AG08396 (cell line): Measurements from ENCODE around the gene CRTC3.
A peak's percentile ranks its signal among the peaks of the same experiment; 100 is the strongest.
"Not testable (repeated sequence)": the region's sequence is repeated elsewhere in the genome, so short reads cannot be mapped to it uniquely, and the experiment has no call there.

Source experiments
- DNase-seq: peaks from one replicate; pipeline ENCODE4 v3.0.0; 2012; ENCODE audit warnings: low spot score, mixed read lengths

Gene CRTC3

DNA sequence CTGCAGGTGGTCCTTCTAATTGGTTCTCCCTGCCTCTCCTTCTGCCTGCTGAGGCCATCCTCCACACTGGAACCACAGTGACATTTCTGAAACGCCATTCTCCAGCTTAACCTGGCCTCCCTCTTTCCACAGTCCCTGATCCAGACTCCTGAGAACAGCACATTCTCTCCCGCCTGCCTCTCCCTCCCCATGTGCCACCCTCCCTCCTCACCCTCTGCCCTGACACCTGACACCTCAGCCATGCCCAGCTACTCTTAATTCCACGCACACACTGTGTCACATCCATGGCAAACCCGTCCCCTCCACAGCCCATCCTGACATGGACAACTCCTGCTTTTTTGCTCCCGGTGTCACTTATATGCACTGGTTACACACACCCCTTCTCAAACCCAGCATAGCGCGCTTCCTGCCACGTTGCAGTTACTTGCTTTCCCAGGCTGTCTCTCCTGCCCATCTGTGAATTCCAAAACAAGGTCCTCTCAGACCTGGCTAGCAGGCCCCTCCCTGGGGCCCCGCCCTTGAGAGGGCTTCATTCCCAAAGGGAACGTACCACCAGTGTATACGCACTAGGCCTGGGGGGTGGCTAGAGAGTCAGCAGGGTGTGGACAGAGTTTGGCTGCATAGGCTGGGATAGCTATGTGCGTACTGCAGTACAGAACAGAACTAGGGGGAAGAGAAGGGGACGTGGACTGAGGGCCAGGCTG lies 94.7 kb downstream of the CRTC3 start:
- DNase-seq = no peak

- no peak for DNase-seq
These were observed 95.3 kb downstream of the CRTC3 start for GRCh38 chr15:90625037-90625436.

GRCh38 chr15:90629217-90629616 lies 99.5 kb downstream of the CRTC3 start:
- DNase-seq = no peak

DNA sequence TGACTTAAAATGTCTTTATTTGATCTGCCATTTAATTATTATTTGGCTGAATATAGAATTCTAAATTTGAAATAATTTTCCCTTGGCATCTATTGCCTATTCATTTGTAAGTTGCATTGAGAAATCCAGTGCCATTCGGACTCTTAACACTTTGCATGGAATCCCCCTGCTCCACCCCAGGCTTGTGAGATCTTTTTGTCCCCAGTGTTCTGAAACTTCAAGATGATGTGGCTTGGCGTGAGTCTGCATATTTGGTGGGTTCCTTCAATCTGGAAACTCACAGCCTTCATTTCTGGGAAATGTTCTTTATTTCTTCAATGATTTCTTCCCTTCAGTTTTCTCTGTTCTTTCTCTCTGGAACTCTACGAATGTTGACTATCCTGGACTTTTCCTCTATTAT lies 103.6 kb downstream of the CRTC3 start:
- DNase-seq = no peak

GRCh38 chr15:90636993-90637392 lies 107.3 kb downstream of the CRTC3 start:
- not testable (repeated sequence) for DNase-seq

- no peak for DNase-seq
These were observed 108.0 kb downstream of the CRTC3 start for GRCh38 chr15:90637693-90638092.

DNA sequence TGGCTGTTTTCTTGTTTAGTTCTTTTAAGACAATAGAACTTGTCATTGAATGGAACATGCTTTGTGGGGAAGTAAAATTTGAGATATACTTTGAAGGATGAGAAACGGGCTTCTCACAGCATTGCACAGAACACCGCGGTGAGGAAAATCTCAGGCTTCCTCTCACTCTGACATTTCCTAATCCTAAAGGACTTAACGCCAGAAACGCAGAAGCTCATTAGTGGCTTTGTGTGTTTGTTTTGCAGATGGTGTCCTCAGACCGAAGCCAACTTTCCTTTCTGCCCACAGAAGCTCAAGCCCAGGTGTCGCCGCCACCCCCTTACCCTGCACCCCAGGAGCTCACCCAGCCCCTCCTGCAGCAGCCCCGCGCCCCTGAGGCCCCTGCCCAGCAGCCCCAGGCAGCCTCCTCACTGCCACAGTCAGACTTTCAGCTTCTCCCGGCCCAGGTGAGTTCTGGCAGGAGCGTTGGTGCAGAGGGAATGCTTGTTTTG lies 108.5 kb downstream of the CRTC3 start:
- no peak for DNase-seq

GRCh38 chr15:90638963-90639362 lies 109.2 kb downstream of the CRTC3 start:
- no peak for DNase-seq

GRCh38 chr15:90640862-90641261 lies 111.1 kb downstream of the CRTC3 start:
- DNase-seq = no peak

GRCh38 chr15:90641581-90642463 lies 112.1 kb downstream of the CRTC3 start:
- DNase-seq = no peak

GRCh38 chr15:90642464-90643300 lies 113.0 kb downstream of the CRTC3 start:
- DNase-seq = no peak

DNA sequence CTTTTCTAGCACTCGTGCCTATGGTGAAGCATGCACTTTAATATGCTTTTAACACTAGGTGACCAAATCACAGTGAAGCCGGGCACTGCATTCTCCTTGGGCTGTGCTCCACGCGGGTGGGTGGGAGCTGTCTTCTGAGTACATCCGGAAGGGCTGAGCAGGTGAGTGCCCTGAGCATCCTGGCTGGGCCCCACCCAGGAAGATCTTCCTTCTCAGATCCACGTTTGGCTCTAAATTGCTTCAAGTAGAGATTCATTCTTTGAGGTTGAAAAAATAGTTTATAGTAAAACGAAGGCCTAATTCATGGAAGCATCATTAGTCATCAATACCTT lies 113.5 kb downstream of the CRTC3 start:
- DNase-seq = no peak

GRCh38 chr15:90644526-90644925 lies 114.8 kb downstream of the CRTC3 start:
- no peak for DNase-seq

- no peak for DNase-seq
These were observed 115.4 kb downstream of the CRTC3 start for GRCh38 chr15:90644952-90645725.

- DNase-seq = no peak
These were observed 116.3 kb downstream of the CRTC3 start for GRCh38 chr15:90645873-90646575.

DNA sequence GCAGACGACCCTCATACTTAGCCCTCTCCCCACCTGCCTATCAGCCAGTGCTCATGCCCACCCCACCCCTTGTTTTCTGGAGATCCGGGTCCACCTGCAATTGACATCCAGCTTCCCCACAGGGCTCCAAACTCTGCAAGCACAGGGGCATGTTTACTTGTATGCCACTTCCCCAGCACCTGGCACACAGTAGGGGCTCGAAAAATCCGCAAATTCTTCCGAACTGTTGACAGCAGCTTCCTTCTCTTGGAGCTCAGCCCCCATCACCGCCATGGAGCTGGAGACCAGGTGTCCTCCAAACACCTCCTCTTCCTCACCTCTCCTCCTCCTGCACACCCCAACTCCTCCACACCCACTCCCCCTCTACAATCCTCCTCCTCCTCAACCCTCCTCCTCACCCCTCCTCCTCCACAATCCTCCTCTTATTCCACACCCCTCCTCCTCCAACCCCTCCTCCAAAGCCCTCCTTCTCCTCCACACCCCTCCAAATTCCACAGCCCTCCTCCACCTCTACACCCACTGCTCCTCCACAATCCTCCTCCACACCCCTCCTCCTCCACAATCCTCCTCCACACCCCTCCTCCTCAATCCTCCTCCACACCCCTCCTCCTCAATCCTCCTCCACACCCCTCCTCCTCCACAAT lies 117.1 kb downstream of the CRTC3 start:
- no peak for DNase-seq

DNA sequence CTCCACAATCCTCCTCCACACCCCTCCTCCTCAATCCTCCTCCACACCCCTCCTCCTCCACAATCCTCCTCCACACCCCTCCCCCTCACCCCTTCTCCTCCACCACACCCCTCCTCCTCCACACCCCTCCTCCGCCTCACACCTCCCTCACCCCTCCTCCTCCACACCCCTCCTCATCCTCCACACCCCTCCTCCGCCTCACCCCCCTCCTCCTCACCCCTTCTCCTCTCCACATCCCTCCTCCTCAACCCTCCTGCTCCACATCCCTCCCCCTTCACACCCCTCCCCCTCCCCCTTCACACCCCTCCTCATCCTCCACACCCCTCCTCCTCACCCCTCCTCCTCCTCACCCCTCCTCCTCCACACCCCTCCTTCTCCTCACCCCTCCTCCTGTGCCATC lies 117.6 kb downstream of the CRTC3 start:
- DNase-seq = no peak

DNA sequence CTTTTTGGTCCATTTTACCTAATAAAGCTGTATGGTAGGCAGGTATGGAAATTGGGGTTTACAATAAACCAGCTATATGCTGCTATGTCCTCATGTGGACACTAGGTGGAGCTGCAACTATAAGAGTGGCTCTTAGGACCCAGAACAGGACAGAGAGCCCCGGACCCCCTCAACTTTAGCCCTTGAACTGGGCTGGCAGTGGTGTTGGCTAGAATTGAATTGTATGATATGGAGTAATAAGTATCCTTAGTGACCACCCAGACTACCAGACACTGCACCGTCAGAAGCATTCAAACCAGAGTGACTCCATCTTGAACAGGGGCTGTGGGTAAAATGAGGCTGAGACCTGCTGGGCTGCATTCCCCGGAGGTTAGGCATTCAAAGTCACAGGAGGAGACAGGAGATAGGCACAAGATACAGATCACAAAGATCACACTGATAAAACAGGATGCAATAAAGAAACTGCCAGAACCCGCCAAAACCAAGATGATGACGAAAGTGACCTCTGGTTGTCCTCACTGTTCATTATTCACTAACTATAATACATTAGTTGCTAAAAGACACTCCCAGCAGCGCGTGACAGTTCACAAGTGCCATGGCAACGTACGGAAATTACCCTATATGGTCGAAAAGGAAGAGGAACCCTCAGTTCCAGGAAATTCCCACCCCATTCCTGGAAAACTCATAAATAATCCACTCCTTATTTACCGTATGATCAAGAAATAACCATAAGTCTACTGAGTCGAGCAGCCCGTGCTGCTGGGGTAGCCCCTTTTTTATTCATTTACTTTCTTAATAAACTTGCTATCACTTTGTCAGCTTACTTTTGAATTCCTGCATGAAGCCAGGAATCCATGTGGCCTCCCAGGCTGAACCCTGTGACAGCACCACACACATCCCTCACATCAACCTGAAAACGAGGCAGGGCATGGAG lies 118.7 kb downstream of the CRTC3 start:
- DNase-seq = peak; percentile 79
